ENCODE results near the gene PCDHB7.
"Not testable (repeated sequence)": the region's sequence is repeated elsewhere in the genome, so short reads cannot be mapped to it uniquely, and the experiment has no call there.

Gene PCDHB7

DNA sequence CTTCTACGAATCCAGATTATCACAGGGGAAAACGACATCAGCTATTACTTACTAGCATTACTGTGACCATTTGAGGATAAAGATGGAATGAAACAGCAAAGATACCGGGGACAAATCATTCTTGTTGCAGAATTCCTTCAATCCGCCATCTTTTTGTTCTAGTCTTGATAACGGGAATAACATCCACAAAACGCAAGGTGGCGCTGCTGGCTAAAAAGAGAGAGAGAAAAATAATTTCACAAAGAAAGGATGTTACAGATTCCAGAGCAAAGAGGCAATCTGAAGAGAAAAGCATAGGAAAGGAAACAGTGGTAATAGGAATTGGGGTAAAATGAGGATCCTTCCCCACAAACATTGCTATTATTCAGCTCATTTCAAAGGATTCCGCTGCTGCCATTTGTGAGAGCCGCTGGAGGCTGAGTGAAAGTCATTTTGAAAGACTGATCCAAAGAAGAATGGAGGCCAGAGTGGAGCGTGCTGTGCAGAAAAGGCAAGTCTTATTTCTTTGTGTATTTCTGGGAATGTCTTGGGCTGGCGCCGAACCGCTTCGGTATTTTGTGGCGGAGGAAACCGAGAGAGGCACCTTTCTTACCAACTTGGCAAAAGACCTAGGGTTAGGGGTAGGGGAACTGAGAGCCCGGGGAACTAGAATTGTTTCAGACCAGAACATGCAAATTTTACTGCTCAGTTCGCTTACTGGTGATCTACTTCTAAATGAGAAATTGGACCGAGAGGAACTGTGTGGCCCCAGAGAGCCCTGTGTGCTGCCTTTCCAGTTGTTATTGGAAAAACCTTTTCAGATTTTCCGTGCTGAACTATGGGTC, at the start of gene PCDHB7:
Gene PCDHB7 (plus strand): TSS at position 264 of the 824 bp plus-strand sequence. CDS start 192 bp downstream, at position 456.
- Histone ChIP-seq H3K27me3 (no peaks in the 10 kb centered on the region), H3K4me3 (no peak within 1 kb of the TSS), H3K4me1 (no peaks in the 10 kb centered on the region)

DNA sequence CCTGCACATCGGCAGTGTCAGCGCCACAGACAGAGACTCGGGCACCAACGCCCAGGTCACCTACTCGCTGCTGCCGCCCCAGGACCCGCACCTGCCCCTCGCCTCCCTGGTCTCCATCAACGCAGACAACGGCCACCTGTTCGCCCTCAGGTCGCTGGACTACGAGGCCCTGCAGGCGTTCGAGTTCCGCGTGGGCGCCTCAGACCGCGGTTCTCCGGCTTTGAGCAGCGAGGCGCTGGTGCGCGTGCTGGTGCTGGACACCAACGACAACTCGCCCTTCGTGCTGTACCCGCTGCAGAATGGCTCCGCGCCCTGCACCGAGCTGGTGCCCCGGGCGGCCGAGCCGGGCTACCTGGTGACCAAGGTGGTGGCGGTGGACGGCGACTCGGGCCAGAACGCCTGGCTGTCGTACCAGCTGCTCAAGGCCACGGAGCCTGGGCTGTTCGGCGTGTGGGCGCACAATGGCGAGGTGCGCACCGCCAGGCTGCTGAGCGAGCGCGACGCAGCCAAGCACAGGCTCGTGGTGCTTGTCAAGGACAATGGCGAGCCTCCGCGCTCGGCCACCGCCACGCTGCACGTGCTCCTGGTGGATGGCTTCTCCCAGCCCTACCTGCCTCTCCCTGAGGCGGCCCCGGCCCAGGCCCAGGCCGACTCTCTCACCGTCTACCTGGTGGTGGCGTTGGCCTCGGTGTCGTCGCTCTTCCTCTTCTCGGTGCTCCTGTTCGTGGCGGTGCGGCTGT, 48.9 kb upstream of the PCDHB7 start:
- not testable (repeated sequence) for H3K4me3 ChIP-seq, H3K4me1 ChIP-seq, H4K20me1 ChIP-seq, H3K9ac ChIP-seq, H3K36me3 ChIP-seq, H3K4me2 ChIP-seq, H3K27me3 ChIP-seq, H3K27ac ChIP-seq
- peaks cover 20 to 27% (median 25%) of the 10 kb centered on the region in 11 experiments; a peak in 19 of 22 replicates for H3K9me3 ChIP-seq (replicated peaks in 1 of 11)

More for the DNA sequence above, at the start of gene PCDHB7:
- no peak within 1 kb of the TSS for H3K4me2 ChIP-seq
- H4K20me1 ChIP-seq, result no peaks in the 10 kb centered on the region
- TF ChIP-seq Cebpa-rat (IDR thresholded peaks at IDR 0.05), result no peak
- H3K9ac ChIP-seq, result no peak within 1 kb of the TSS
- H3K36me3 ChIP-seq, result no peaks in the 10 kb centered on the region
- peaks cover 28 to 53% (median 35%) of the 10 kb centered on the region in 11 experiments for H3K9me3 ChIP-seq (replicated peaks in 1 of 11)
- no peak within 1 kb of the TSS for H3K27ac ChIP-seq

DNA sequence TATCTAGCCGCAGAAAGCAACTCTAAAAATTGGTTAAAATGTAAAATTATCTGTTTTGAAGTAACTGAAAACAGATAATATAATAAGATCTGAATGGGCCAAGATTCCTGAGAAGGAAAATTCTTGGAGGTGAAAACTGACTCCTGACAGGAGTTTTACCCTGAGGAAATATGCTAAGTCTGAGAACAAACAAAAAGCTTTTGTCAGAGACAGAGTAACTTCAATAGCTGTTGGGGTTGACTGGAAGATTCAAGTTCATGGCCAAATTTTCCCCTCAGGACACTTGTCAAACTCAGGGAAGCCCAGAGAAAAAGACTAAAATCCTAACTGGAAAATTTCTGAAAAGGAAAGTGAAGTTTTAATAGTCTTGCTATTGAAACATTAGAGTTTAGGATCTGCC, 45.1 kb upstream of the PCDHB7 start:
- H3K9me3 ChIP-seq (replicated peaks in 1 of 11), result peaks cover 15 to 24% (median 19%) of the 10 kb centered on the region in 11 experiments; a peak in 19 of 22 replicates
- H3K27ac ChIP-seq, result no peak overlapping the region
- no peaks in the 10 kb centered on the region for H3K27me3 ChIP-seq

DNA sequence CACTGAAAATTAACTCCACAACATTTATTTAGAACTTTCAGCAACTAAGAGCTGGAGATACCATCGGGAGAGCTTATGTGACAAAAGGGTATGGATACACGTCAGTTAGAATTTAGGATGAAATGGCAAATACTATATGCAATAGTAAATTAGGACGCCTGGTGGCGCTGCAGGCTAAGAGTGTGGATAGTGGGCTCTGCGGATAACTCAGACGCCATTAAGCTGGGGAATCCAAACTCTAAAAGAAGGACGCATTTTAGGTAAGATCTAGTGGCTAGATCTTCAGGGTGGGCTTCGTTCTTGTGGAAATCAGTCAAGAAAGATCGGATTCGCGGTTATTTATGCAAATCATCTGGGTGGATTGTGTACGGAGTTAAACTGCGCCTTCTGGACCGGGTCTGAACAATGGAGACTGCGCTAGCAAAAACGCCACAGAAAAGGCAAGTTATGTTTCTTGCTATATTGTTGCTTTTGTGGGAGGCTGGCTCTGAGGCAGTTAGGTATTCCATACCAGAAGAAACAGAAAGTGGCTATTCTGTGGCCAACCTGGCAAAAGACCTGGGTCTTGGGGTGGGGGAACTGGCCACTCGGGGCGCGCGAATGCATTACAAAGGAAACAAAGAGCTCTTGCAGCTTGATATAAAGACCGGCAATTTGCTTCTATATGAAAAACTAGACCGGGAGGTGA, 37.3 kb upstream of the PCDHB7 start, which contains the start of gene PCDHB5:
Gene PCDHB5 (plus strand): TSS at position 177 of the 688 bp plus-strand sequence. CDS start 229 bp downstream, at position 406.
- H3K4me2 ChIP-seq, result no peak within 1 kb of the TSS
- no peak for TF ChIP-seq Cebpa-rat (IDR thresholded peaks at IDR 0.05)
- H3K27ac ChIP-seq, result no peak within 1 kb of the TSS
- no peaks in the 10 kb centered on the region for H3K36me3 ChIP-seq
- H3K4me1 ChIP-seq, result no peaks in the 10 kb centered on the region
- H4K20me1 ChIP-seq, result no peaks in the 10 kb centered on the region
- H3K9ac ChIP-seq, result no peak within 1 kb of the TSS
- H3K9me3 ChIP-seq (replicated peaks in 1 of 11), result peaks cover 32 to 50% (median 44%) of the 10 kb centered on the region in 11 experiments
- no peak within 1 kb of the TSS for H3K4me3 ChIP-seq
- no peaks in the 10 kb centered on the region for H3K27me3 ChIP-seq

More for the DNA sequence above, 45.1 kb upstream of the PCDHB7 start:
- no peaks in the 10 kb centered on the region for H4K20me1 ChIP-seq
- H3K4me3 ChIP-seq, result no peak overlapping the region
- H3K4me2 ChIP-seq, result no peak overlapping the region
- H3K36me3 ChIP-seq, result no peaks in the 10 kb centered on the region
- TF ChIP-seq Cebpa-rat (IDR thresholded peaks at IDR 0.05), result no peak
- no peaks in the 10 kb centered on the region for H3K4me1 ChIP-seq
- H3K9ac ChIP-seq, result no peak overlapping the region

DNA sequence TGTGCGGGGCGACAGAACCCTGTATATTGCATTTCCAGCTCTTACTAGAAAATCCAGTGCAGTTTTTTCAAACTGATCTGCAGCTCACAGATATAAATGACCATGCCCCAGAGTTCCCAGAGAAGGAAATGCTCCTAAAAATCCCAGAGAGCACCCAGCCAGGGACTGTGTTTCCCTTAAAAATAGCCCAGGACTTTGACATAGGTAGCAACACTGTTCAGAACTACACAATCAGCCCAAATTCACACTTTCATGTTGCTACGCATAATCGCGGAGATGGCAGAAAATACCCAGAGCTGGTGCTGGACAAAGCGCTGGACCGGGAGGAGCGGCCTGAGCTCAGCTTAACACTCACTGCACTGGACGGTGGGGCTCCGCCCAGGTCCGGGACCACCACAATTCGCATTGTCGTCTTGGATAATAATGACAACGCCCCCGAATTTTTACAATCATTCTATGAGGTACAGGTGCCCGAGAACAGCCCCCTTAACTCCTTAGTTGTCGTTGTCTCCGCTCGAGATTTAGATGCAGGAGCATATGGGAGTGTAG, 36.7 kb upstream of the PCDHB7 start:
- Histone ChIP-seq H3K4me3 (no peak overlapping the region), H4K20me1 (no peaks in the 10 kb centered on the region), H3K36me3 (no peaks in the 10 kb centered on the region), H3K9ac (no peak overlapping the region), H3K27me3 (no peaks in the 10 kb centered on the region), H3K9me3 (replicated peaks in 1 of 11) (peaks cover 32 to 50% (median 44%) of the 10 kb centered on the region in 11 experiments), H3K27ac (no peak overlapping the region), H3K4me1 (no peaks in the 10 kb centered on the region), H3K4me2 (no peak overlapping the region)
- no peak for TF ChIP-seq Cebpa-rat (IDR thresholded peaks at IDR 0.05)

DNA sequence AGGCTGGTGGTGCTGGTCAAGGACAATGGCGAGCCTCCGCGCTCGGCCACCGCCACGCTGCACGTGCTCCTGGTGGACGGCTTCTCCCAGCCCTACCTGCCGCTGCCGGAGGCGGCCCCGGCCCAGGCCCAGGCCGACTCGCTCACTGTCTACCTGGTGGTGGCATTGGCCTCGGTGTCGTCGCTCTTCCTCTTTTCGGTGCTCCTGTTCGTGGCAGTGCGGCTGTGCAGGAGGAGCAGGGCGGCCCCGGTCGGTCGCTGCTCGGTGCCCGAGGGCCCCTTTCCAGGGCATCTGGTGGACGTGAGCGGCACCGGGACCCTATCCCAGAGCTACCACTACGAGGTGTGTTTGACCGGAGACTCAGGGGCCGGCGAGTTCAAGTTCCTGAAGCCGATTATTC, 35.1 kb upstream of the PCDHB7 start:
- H3K27me3 ChIP-seq, H4K20me1 ChIP-seq, H3K27ac ChIP-seq, H3K9ac ChIP-seq, H3K36me3 ChIP-seq, H3K4me3 ChIP-seq, H3K4me1 ChIP-seq, H3K4me2 ChIP-seq: not testable (repeated sequence)
- H3K9me3 ChIP-seq (replicated peaks in 1 of 11), result peaks cover 32 to 50% (median 44%) of the 10 kb centered on the region in 11 experiments

DNA sequence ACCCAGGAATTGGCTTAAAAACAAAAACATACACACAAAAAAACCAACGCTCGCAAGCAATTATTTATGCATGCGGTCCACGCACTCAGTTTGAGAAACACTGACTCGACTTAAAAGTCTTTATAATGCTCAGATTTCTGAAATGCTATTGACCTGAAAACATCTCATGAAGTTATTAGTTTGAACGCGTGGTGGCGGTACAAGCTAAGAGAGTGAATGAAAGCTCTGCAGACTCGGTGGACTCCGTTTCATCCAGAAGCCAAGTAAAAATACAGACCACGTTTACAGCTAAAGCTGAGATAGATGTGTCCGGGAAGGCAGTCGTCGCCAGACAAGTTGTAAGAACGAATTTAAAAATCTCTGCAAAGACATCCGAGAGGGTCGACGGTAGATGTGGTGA, 22.6 kb upstream of the PCDHB7 start, which contains the start of gene PCDHB6:
Gene PCDHB6 (plus strand): TSS at position 246 of the 400 bp plus-strand sequence. CDS start 201 bp downstream, outside the sequence.
- no peak for TF ChIP-seq Cebpa-rat (IDR thresholded peaks at IDR 0.05)
- Histone ChIP-seq H3K9me3 (replicated peaks in 1 of 11) (peaks cover 27 to 43% (median 33%) of the 10 kb centered on the region in 11 experiments), H3K4me1 (no peaks in the 10 kb centered on the region), H3K27ac (no peak within 1 kb of the TSS), H3K9ac (no peak within 1 kb of the TSS), H4K20me1 (no peaks in the 10 kb centered on the region), H3K27me3 (no peaks in the 10 kb centered on the region), H3K36me3 (no peaks in the 10 kb centered on the region), H3K4me2 (no peak within 1 kb of the TSS), H3K4me3 (no peak within 1 kb of the TSS)

DNA sequence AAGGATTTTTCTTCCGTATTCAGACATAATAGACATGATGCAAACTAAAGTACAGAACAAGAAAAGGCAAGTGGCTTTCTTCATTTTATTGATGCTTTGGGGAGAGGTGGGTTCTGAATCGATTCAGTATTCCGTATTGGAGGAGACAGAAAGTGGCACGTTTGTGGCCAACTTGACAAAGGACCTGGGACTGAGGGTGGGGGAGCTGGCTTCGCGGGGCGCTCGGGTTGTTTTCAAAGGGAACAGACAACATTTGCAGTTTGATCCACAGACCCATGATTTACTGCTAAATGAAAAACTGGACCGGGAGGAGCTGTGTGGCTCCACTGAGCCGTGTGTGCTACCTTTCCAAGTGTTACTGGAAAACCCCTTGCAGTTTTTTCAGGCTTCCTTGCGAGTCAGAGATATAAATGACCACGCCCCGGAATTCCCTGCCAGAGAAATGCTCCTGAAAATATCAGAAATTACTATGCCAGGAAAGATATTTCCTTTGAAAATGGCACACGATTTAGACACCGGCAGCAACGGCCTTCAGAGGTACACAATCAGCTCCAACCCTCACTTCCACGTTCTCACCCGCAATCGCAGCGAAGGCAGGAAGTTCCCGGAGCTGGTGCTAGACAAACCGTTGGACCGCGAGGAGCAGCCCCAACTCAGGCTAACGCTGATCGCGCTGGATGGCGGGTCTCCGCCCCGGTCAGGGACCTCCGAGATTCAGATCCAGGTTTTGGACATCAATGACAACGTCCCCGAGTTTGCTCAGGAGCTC, 22.0 kb upstream of the PCDHB7 start:
- H3K9ac ChIP-seq, result no peak overlapping the region
- TF ChIP-seq Cebpa-rat (IDR thresholded peaks at IDR 0.05), result no peak

More for the DNA sequence above, 22.0 kb upstream of the PCDHB7 start:
- Histone ChIP-seq H3K4me3 (no peak overlapping the region), H3K4me2 (no peak overlapping the region), H3K27ac (no peak overlapping the region), H3K27me3 (no peaks in the 10 kb centered on the region), H3K36me3 (no peaks in the 10 kb centered on the region), H3K9me3 (replicated peaks in 1 of 11) (peaks cover 28 to 49% (median 37%) of the 10 kb centered on the region in 11 experiments), H3K4me1 (no peaks in the 10 kb centered on the region), H4K20me1 (no peaks in the 10 kb centered on the region)
